H9 (cell line): ENCODE data around the gene RSBN1L. TPM values are rescaled to one million over a fixed set of nuclear protein-coding genes. Genes with fewer than 3 reads are reported as not detected.

Source experiments
- DNase-seq: peaks from one replicate; pipeline ENCODE4 v3.0.0-alpha.2; 2017
- H2AFZ ChIP-seq: one replicate; pipeline ENCODE4 v1.6.1; 2013; ENCODE audit warnings: mild to moderate bottlenecking, low read length, control low read depth, moderate library complexity
- H2AK5ac ChIP-seq: 2 replicates; pipeline ENCODE4 v1.6.1; 2013; ENCODE audit warnings: low read length, control low read depth, mixed read lengths; ENCODE audit not compliant: insufficient read length
- H2BK120ac ChIP-seq: one replicate; pipeline ENCODE4 v1.6.1; 2013; ENCODE audit warnings: low read depth, mild to moderate bottlenecking, low read length, control low read depth, inconsistent platforms; ENCODE audit not compliant: poor library complexity, severe bottlenecking
- H2BK12ac ChIP-seq: 2 replicates; pipeline ENCODE4 v1.6.1; 2013; ENCODE audit warnings: low read length, control low read depth, mixed read lengths, low read depth; ENCODE audit not compliant: insufficient read length
- H2BK15ac ChIP-seq: 2 replicates; pipeline ENCODE4 v1.6.1; 2013; ENCODE audit warnings: low read depth, low read length, control low read depth
- H2BK20ac ChIP-seq: one replicate; pipeline ENCODE4 v1.6.1; 2013; ENCODE audit warnings: low read depth, mild to moderate bottlenecking, low read length, control low read depth, inconsistent platforms; ENCODE audit not compliant: poor library complexity, severe bottlenecking
- H2BK5ac ChIP-seq: 2 replicates; pipeline ENCODE4 v1.6.1; 2013; ENCODE audit warnings: low read length, control low read depth, mixed read lengths; ENCODE audit not compliant: insufficient read length
- H3K14ac ChIP-seq: 2 replicates; pipeline ENCODE4 v1.6.1; 2013; ENCODE audit warnings: low read length, control low read depth; ENCODE audit not compliant: insufficient read depth
- H3K18ac ChIP-seq: 2 replicates; pipeline ENCODE4 v1.6.1; 2013; ENCODE audit warnings: low read depth, mild to moderate bottlenecking, mixed read lengths, low read length, control low read depth; ENCODE audit not compliant: insufficient read length
- H3K23ac ChIP-seq: 2 replicates; pipeline ENCODE4 v1.6.1; 2013; ENCODE audit warnings: low read length, control low read depth, mixed read lengths, low read depth; ENCODE audit not compliant: insufficient read length
- H3K23me2 ChIP-seq: 2 replicates; pipeline ENCODE4 v1.6.1; 2013; ENCODE audit warnings: low read depth, mild to moderate bottlenecking, mixed read lengths, low read length, control low read depth; ENCODE audit not compliant: insufficient read length, poor library complexity, severe bottlenecking
- H3K27ac ChIP-seq: 2 replicates; pipeline ENCODE4 v1.5.1; 2013; ENCODE audit warnings: low read length, control low read depth, mixed read lengths, low read depth; ENCODE audit not compliant: insufficient read length
- H3K27me3 ChIP-seq: 2 replicates; pipeline ENCODE4 v1.6.1; 2013; ENCODE audit warnings: low read length, control low read depth, inconsistent platforms; ENCODE audit not compliant: insufficient read depth
- H3K4ac ChIP-seq: 2 replicates; pipeline ENCODE4 v1.6.1; 2013; ENCODE audit warnings: low read depth, mild to moderate bottlenecking, control low read depth, inconsistent platforms, low read length, moderate library complexity
- H3K4me1 ChIP-seq: 2 replicates; pipeline ENCODE4 v1.6.1; 2013; ENCODE audit warnings: low read length, control low read depth, inconsistent platforms; ENCODE audit not compliant: insufficient read depth
- H3K4me2 ChIP-seq: 2 replicates; pipeline ENCODE4 v1.6.1; 2013; ENCODE audit warnings: low read length, control low read depth, mixed read lengths; ENCODE audit not compliant: insufficient read length, insufficient read depth
- H3K56ac ChIP-seq: 2 replicates; pipeline ENCODE4 v1.6.1; 2013; ENCODE audit warnings: low read depth, mild to moderate bottlenecking, mixed read lengths, low read length, control low read depth; ENCODE audit not compliant: insufficient read length
- H3K79me1 ChIP-seq: 2 replicates; pipeline ENCODE4 v1.6.1; 2013; ENCODE audit warnings: low read depth, mild to moderate bottlenecking, moderate library complexity, low read length, control low read depth, inconsistent platforms; ENCODE audit not compliant: insufficient read depth, poor library complexity, severe bottlenecking
- H3K79me2 ChIP-seq: 2 replicates; pipeline ENCODE4 v1.6.1; 2013; ENCODE audit warnings: low read length, control low read depth, inconsistent platforms; ENCODE audit not compliant: insufficient read depth
- H3K9ac ChIP-seq: 2 replicates; pipeline ENCODE4 v1.6.1; 2013; ENCODE audit warnings: low read length, control low read depth, mixed read lengths; ENCODE audit not compliant: insufficient read length; ENCODE audit errors: extremely low read depth
- H3K9me3 ChIP-seq: one replicate; pipeline ENCODE4 v1.6.1; 2013; ENCODE audit warnings: low read depth, low read length, inconsistent platforms; ENCODE audit not compliant: control insufficient read depth
- H3T11ph ChIP-seq: one replicate; pipeline ENCODE4 v1.6.1; 2013; ENCODE audit warnings: mild to moderate bottlenecking, low read length, control low read depth, inconsistent platforms
- H4K20me1 ChIP-seq: one replicate; pipeline ENCODE4 v1.6.1; 2013; ENCODE audit not compliant: control insufficient read depth, insufficient read length, insufficient read depth
- H4K5ac ChIP-seq: 2 replicates; pipeline ENCODE4 v1.6.1; 2013; ENCODE audit warnings: low read depth, mild to moderate bottlenecking, mixed read lengths, low read length, control low read depth; ENCODE audit not compliant: insufficient read length
- H4K8ac ChIP-seq: replicated peaks from 2 replicates; pipeline ENCODE4 v1.6.1; 2013; ENCODE audit warnings: low read length, control low read depth, mixed read lengths, low read depth; ENCODE audit not compliant: insufficient read length
- H4K91ac ChIP-seq: 2 replicates; pipeline ENCODE4 v1.6.1; 2013; ENCODE audit warnings: low read depth, mild to moderate bottlenecking, moderate library complexity, mixed read lengths, low read length, control low read depth; ENCODE audit not compliant: insufficient read length
- H3K27ac Mint-ChIP-seq, 3 experiments: 2 replicates in 2 of 3; 3 replicates in 1 of 3; pipeline ENCODE4 v1.8.0; 2020 to 2021; ENCODE audit warnings: mixed read lengths in 3 of 3, mild to moderate bottlenecking in 1 of 3, moderate library complexity in 1 of 3
- H3K27me3 Mint-ChIP-seq: 2 replicates; pipeline ENCODE4 v1.8.0; 2021; ENCODE audit warnings: low read depth, mild to moderate bottlenecking, moderate library complexity, mixed read lengths
- H3K36me3 Mint-ChIP-seq, 3 experiments: 2 replicates in 2 of 3; 3 replicates in 1 of 3; pipeline ENCODE4 v1.8.0; 2020 to 2021; ENCODE audit warnings: low read depth in 3 of 3, mixed read lengths in 3 of 3; ENCODE audit not compliant: insufficient read depth in 1 of 3
- H3K4me1 Mint-ChIP-seq, 2 experiments: 2 replicates each; pipeline ENCODE4 v1.8.0; 2020; ENCODE audit warnings: mixed read lengths in 2 of 2
- H3K4me3 Mint-ChIP-seq, 2 experiments: 2 replicates in 1 of 2; 3 replicates in 1 of 2; pipeline ENCODE4 v1.8.0; 2020 to 2021; ENCODE audit warnings: mild to moderate bottlenecking in 2 of 2, mixed read lengths in 2 of 2, moderate library complexity in 1 of 2
- H3K9me3 Mint-ChIP-seq, 2 experiments: 2 replicates in 1 of 2; 3 replicates in 1 of 2; pipeline ENCODE4 v1.8.0; 2020; ENCODE audit warnings: mild to moderate bottlenecking in 2 of 2, mixed read lengths in 2 of 2, moderate library complexity in 1 of 2
- WGBS: extraction: QIAGEN DNeasy Blood & Tissue Kit; methylation state at CpG from one replicate; pipeline ENCODE4 v1.1.7; 2013; ENCODE audit warnings: missing lambda C conversion rate, low lambda C conversion rate, mixed read lengths; ENCODE audit not compliant: insufficient read length; ENCODE audit errors: extremely low coverage; 5-methylcytosine and 5-hydroxymethylcytosine counted together
- total RNA-seq: library from RNA; stranded (reverse); gene quantifications from 2 replicates; pipeline ENCODE4 v1.2.1, GENCODE V29; 2021
- TF ChIP-seq, protein P1 (sequence below): fragments of 200-600 bp; sonication (generic); conservative IDR thresholded peaks from 3 replicates; pipeline ENCODE4 v1.8.0; 2021; ENCODE audit warnings: antibody characterized with exemption, mild to moderate bottlenecking

RSBN1L gene
- total RNA-seq, 1 experiment from 2014 or later = 20.6 TPM

DNA sequence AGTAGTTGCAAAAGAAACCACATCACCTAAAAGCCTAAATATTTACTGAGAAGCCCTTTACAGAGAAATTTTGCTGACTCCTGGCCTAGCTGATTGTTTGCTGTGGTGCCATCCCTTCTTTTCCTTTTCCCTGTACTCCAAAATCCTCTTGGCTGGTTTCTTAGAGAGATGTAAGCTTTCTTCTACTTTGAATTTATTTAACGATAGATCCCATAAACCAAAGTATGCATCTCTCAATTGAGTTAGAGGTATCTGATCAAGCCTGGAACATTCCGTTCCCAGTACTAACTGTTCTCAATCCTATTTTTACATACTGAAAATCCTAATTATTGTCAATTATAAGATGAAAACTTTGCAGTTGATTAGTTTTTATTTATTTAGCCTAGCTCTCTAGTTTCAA lies 95.7 kb downstream of the RSBN1L start:
- H3K4me3 Mint-ChIP-seq = no peak overlapping the region
- Histone ChIP-seq H3K14ac (no peak overlapping the region), H3K9ac (no peak overlapping the region), H3K56ac (no peak overlapping the region), H2BK15ac (no peak overlapping the region), H2BK20ac (no peak overlapping the region), H4K8ac (no peak overlapping the region), H3K9me3 (no peaks in the 10 kb centered on the region), H3T11ph (no peak overlapping the region), H3K18ac (no peak overlapping the region), H3K23ac (no peak overlapping the region), H2AK5ac (no peak overlapping the region), H3K4me1 (no peaks in the 10 kb centered on the region), H2BK12ac (no peak overlapping the region), H3K79me1 (no peaks in the 10 kb centered on the region), H3K27ac (no peak overlapping the region), H3K27me3 (no peaks in the 10 kb centered on the region), H4K5ac (no peak overlapping the region), H4K20me1 (no peaks in the 10 kb centered on the region), H3K79me2 (peaks cover 4% of the 10 kb centered on the region; the same call in 1 of the 2 replicates), H3K4ac (no peak overlapping the region), H4K91ac (no peak overlapping the region), H2AFZ (no peak overlapping the region), H3K23me2 (no peaks in the 10 kb centered on the region), H2BK5ac (no peak overlapping the region), H2BK120ac (no peak overlapping the region), H3K4me2 (no peak overlapping the region)
- TF ChIP-seq, protein P1, sequence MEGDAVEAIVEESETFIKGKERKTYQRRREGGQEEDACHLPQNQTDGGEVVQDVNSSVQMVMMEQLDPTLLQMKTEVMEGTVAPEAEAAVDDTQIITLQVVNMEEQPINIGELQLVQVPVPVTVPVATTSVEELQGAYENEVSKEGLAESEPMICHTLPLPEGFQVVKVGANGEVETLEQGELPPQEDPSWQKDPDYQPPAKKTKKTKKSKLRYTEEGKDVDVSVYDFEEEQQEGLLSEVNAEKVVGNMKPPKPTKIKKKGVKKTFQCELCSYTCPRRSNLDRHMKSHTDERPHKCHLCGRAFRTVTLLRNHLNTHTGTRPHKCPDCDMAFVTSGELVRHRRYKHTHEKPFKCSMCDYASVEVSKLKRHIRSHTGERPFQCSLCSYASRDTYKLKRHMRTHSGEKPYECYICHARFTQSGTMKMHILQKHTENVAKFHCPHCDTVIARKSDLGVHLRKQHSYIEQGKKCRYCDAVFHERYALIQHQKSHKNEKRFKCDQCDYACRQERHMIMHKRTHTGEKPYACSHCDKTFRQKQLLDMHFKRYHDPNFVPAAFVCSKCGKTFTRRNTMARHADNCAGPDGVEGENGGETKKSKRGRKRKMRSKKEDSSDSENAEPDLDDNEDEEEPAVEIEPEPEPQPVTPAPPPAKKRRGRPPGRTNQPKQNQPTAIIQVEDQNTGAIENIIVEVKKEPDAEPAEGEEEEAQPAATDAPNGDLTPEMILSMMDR = no peak
- no peak for DNase-seq
- H3K27me3 Mint-ChIP-seq = no peaks in the 10 kb centered on the region
- 0 out of 7 replicates have a peak overlapping the region, but pooled peaks of 2 of the 3 experiments have one; percentile 4 to 67 for H3K27ac Mint-ChIP-seq
- WGBS = no CpG with 5 or more reads among the region's 2 CpGs
- H3K36me3 Mint-ChIP-seq = peaks cover 5 to 14% (median 10%) of the 10 kb centered on the region in 3 experiments; a peak in 6 of 7 replicates
- no peaks in the 10 kb centered on the region for H3K9me3 Mint-ChIP-seq
- H3K4me1 Mint-ChIP-seq = peaks cover 10 to 18% of the 10 kb centered on the region in 2 experiments
